ENCODE results near the gene PAPLN.
"Not testable (repeated sequence)": the region's sequence is repeated elsewhere in the genome, so short reads cannot be mapped to it uniquely, and the experiment has no call there.

PAPLN gene

DNA sequence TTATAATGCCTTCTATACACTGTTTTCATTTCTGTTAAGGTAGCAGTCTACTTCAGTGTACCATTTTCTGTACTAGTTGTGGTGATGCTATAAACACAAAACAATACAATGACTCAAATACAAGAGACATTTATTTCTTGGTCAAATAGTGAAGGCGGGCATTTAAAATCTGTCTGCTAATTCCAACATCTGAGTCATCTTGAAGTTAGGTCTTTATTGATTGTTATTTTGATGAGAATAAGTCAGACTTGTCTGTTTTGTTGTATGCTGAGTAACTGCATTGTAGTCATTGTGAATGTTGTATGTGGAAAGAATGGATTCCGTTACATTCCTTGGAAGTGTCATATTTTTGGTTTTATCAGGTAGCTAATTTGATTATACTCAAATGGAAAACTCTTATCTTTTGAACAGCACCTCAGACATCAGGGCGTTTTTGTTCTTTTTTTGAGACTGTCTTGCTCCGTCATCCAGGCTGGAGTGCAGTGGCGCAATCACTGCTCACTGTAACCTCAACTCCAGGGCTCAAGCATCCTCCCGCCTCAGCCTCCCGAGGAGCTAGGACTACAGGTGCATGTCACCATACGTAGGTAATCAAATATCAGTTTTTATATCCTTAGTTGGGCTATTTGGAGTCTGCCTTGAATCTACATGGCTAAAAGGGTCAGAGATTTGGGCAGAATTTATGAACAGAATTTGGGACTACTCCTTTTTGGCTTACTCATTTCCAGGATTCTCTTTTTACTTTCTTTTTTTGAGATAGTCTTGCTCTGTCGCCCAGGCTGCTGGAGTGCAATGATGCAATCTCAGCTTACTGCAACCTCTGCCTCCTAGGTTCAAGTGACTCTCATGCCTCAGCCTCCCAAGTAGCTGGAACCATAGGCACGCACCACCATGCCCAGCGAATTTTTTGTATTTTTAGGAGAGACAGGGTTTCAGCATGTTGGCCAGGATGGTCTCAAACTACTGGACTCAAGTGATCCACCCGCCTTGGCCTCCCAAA, 56.8 kb downstream of the PAPLN start:
- no peak for DNase-seq

GRCh38 chr14:73295198-73295796, 58.0 kb downstream of the PAPLN start:
- peak in 2 of 6 experiments; percentile 46 to 57 for DNase-seq

GRCh38 chr14:73305499-73305898, 68.2 kb downstream of the PAPLN start:
- no peak for DNase-seq

DNA sequence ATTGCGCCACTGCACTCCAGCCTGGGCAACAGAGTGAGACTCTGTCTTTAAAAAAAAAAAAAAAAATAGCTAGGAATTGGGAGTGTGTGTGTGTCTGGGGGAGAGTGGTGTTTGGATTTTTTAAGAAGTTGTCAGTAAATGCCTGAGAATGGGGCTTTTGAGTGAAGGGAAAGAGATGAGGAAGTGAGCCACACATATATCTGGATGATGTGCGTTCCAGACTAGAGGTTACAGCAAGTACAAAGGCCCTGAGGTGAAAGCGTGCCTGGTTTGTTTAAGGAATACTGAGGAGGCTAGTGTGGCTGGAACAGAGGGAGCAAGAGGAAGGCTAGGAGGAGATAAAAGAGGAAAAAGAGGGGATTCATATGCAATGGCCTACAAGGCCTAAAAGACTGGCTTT, 70.0 kb downstream of the PAPLN start:
- DNase-seq = no peak

- not testable (repeated sequence) for DNase-seq
Measured at GRCh38 chr14:73309207-73309606, 71.9 kb downstream of the PAPLN start.

- DNase-seq = no peak
Measured at GRCh38 chr14:73311708-73312030, 74.4 kb downstream of the PAPLN start.

- no peak for DNase-seq
Measured at GRCh38 chr14:73312687-73313086, 75.4 kb downstream of the PAPLN start.

GRCh38 chr14:73313151-73313550, 75.8 kb downstream of the PAPLN start:
- no peak for DNase-seq

GRCh38 chr14:73323896-73324399, 86.6 kb downstream of the PAPLN start:
- no peak for DNase-seq

All from stimulated activated naive CD4-positive, alpha-beta T cell (primary cell).